Right atrium auricular region (tissue), 2 donors: ENCODE results near the gene CX3CL1. TPM values are rescaled to one million over a fixed set of nuclear protein-coding genes. Genes with fewer than 3 reads are reported as not detected.
"Not testable (repeated sequence)": the region's sequence is repeated elsewhere in the genome, so short reads cannot be mapped to it uniquely, and the experiment has no call there.

Experiments
- DNase-seq: peaks from one replicate; pipeline ENCODE4 v3.0.0-alpha.2; 2019; ENCODE audit warnings: low spot score
- H3K27ac ChIP-seq, 2 donors: fragments of 200-600 bp; sonication (generic); 1 replicate in 1 of 2; 2 replicates in 1 of 2; pipeline ENCODE4 v1.5.1; 2016 to 2019
- H3K27me3 ChIP-seq, 2 donors: fragments of 200-600 bp; sonication (generic); one replicate each; pipeline versions ENCODE4 v1.5.1 to v1.6.0; 2017 to 2019
- H3K36me3 ChIP-seq: fragments of 200-600 bp; sonication (generic); one replicate; pipeline ENCODE4 v1.5.1; 2016
- H3K4me1 ChIP-seq, 2 donors: fragments of 200-600 bp; sonication (generic); one replicate each; pipeline versions ENCODE4 v1.5.1 to v1.6.0; 2017 to 2019
- H3K4me3 ChIP-seq, 2 donors: fragments of 200-600 bp; sonication (generic); 1 replicate in 1 of 2; 2 replicates in 1 of 2; pipeline ENCODE4 v1.5.1; 2017 to 2019; ENCODE audit warnings: mild to moderate bottlenecking in 1 of 2, moderate library complexity in 1 of 2
- H3K9me3 ChIP-seq, 2 donors: fragments of 200-600 bp; sonication (generic); one replicate each; pipeline ENCODE4 v1.5.1; 2019
- total RNA-seq, 2 donors: library from RNA; depleted of rRNA; stranded (reverse); fragments of >200 nt; gene quantifications; one replicate each; pipeline ENCODE4 v1.1.0, GENCODE V29; 2016
- TF ChIP-seq, protein P1 (sequence below), 2 donors: fragments of 200-600 bp; sonication (generic); IDR thresholded peaks; one replicate each; pipeline ENCODE4 v1.5.1; 2019; ENCODE audit warnings: antibody characterized with exemption in 2 of 2

The CX3CL1 gene
- total RNA-seq, 2 donors from 2014 or later = 17.1 to 17.8 TPM

DNA sequence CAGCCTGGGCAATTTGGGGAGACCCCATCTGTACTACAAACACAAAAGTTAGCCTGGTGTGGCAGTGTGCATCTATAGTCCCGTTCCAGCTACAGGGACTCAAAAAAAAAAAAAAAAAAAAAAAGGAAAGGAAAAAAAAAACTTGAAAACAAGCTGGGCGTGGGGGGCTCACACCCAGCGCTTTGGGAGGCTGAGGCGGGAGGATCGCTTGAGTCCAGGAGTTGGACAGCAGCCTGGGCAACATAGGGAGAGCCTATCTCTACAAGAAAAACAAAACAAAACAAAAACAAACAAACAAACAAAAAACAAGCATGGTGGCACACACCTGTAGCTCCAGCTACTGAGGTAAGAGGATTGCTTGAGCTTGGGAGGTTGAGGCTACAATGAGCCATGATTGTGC is 19.4 kb downstream of the CX3CL1 start:
- Histone ChIP-seq H3K4me3 (no peak overlapping the region), H3K9me3 (no peaks in the 10 kb centered on the region), H3K27ac (no peak overlapping the region), H3K27me3 (no peaks in the 10 kb centered on the region), H3K36me3 (no peaks in the 10 kb centered on the region), H3K4me1 (peaks cover 0 to 15% of the 10 kb centered on the region in 2 donors)
- TF ChIP-seq, protein P1, sequence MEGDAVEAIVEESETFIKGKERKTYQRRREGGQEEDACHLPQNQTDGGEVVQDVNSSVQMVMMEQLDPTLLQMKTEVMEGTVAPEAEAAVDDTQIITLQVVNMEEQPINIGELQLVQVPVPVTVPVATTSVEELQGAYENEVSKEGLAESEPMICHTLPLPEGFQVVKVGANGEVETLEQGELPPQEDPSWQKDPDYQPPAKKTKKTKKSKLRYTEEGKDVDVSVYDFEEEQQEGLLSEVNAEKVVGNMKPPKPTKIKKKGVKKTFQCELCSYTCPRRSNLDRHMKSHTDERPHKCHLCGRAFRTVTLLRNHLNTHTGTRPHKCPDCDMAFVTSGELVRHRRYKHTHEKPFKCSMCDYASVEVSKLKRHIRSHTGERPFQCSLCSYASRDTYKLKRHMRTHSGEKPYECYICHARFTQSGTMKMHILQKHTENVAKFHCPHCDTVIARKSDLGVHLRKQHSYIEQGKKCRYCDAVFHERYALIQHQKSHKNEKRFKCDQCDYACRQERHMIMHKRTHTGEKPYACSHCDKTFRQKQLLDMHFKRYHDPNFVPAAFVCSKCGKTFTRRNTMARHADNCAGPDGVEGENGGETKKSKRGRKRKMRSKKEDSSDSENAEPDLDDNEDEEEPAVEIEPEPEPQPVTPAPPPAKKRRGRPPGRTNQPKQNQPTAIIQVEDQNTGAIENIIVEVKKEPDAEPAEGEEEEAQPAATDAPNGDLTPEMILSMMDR (IDR thresholded peaks at IDR 0.05) = no peak
- no peak for DNase-seq

DNA sequence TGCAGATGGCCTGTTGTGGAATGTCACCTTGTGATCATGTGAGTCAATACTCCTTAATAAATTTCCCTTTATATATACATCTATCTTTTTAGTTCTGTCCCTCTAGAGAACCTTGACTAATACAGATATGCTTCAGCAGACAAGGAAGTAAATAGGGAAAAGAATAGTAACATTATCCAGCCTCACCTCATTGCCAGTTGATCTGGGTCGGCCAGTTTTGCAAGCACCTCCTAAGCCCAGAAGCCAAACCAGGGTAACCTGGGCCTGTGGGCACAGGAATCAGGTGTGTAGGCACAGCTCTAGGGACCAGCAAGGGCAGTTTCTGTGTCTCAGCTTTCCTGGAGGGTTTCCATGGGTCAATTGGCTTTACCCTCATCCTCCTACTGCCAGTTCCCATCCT is 20.4 kb downstream of the CX3CL1 start:
- Histone ChIP-seq H3K4me1 (peaks cover 0 to 10% of the 10 kb centered on the region in 2 donors), H3K27ac (no peak overlapping the region), H3K9me3 (no peaks in the 10 kb centered on the region), H3K36me3 (no peaks in the 10 kb centered on the region), H3K27me3 (no peaks in the 10 kb centered on the region), H3K4me3 (no peak overlapping the region)
- DNase-seq = no peak
- TF ChIP-seq, protein P1 (IDR thresholded peaks at IDR 0.05) = no peak

DNA sequence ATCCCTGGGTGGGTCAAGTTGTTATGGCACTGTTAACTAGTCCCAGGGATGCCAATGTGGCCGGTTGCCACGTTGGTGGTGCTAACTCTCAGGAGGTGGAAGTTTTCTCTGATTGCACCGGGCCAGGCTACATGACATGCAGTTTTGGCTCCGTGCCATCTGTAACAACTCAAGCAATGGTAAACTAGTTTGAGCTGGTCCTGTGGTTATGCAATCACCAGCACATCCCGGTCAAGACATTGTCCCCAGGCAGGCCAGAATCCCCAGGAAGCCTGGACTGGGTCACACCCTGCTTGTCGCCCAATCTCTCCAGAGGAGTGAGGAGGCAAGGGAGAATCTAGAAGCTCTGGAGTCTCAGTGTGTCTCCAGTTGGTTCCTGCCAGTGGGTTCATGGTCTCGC is 22.2 kb downstream of the CX3CL1 start:
- Histone ChIP-seq H3K36me3 (no peaks in the 10 kb centered on the region), H3K27ac (no peak overlapping the region), H3K4me3 (no peak overlapping the region), H3K4me1 (peaks cover 0 to 10% of the 10 kb centered on the region in 2 donors), H3K27me3 (no peaks in the 10 kb centered on the region), H3K9me3 (no peaks in the 10 kb centered on the region)
- no peak for DNase-seq
- TF ChIP-seq, protein P1 (IDR thresholded peaks at IDR 0.05) = no peak

DNA sequence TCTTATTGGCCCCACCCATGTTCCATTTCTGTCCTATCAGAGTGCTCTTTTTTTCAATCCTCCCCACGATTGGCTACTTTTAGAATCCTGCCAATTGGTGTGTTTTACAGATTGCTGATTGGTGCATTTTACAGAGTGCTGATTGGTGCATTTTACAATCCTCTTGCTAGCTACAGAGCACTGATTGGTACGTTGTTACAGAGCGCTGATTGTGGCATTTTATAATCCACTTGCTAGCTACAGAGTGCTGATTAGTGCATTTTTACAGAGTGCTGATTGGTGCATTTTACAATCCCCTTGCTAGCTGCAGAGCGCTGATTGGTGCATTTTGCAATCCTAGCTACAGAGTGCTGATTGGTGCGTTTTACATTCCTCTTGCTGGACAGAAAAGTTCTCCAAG is 22.7 kb downstream of the CX3CL1 start:
- H3K27ac ChIP-seq = no peak overlapping the region
- no peaks in the 10 kb centered on the region for H3K27me3 ChIP-seq
- peaks cover 0 to 10% of the 10 kb centered on the region in 2 donors for H3K4me1 ChIP-seq
- H3K36me3 ChIP-seq = no peaks in the 10 kb centered on the region
- H3K9me3 ChIP-seq = no peaks in the 10 kb centered on the region
- TF ChIP-seq, protein P1 (IDR thresholded peaks at IDR 0.05) = no peak
- DNase-seq = no peak
- H3K4me3 ChIP-seq = no peak overlapping the region

DNA sequence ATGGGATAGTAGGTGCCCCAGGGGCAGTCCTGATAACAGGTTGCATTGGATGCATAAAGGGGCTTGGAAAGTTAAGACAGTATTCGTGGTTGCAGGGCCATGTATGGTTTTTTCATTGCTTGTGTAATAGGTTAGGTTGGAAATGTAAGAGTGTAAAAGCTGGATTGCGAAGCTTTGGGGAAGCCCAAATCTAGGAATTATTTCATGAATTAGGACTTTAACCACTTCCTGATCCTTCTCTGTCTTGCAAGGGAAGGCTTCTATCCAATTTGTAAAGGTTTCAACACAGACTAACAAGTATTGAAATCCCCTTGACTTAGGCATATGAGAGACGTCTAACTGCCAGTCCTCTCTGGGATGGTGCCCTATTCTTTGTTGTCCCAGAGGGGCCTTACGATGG is 24.5 kb downstream of the CX3CL1 start:
- H3K36me3 ChIP-seq = no peaks in the 10 kb centered on the region
- no peaks in the 10 kb centered on the region for H3K4me1 ChIP-seq
- no peak for DNase-seq
- no peaks in the 10 kb centered on the region for H3K27me3 ChIP-seq
- H3K4me3 ChIP-seq = no peak overlapping the region
- no peaks in the 10 kb centered on the region for H3K9me3 ChIP-seq
- TF ChIP-seq, protein P1 (IDR thresholded peaks at IDR 0.05) = no peak
- H3K27ac ChIP-seq = no peak overlapping the region

DNA sequence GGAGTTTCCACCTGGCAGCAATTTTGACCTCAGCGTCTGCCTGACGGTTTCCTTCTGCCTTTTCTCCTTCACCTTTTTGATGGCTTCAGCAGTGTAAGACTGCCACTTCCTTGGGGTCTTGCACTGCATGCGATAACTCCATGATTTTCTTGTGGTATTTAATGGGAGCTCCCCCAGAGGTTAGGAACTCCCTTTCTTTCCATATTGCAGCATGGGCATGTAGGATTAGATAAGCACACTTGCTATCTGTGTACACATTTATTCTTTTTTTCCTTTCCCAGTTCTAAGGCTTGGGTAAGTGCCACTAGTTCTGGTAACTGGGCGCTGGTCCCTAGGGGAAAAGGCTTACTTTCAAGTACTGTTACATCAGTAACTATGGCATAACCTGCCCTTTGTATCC is 25.2 kb downstream of the CX3CL1 start:
- not testable (repeated sequence) for H3K9me3 ChIP-seq, H3K27me3 ChIP-seq

More for the DNA sequence above, 25.2 kb downstream of the CX3CL1 start:
- DNase-seq, H3K4me3 ChIP-seq, H3K36me3 ChIP-seq, H3K27ac ChIP-seq, H3K4me1 ChIP-seq: not testable (repeated sequence)
